K562 (cell line): ENCODE measurements around the gene ANO8. TPM values are rescaled to one million over a fixed set of nuclear protein-coding genes. Genes with fewer than 3 reads are reported as not detected.
A peak's percentile ranks its signal among the peaks of the same experiment; 100 is the strongest.

Source experiments
- CHCHD3 ChIP-seq: fragments of 250-450 bp; sonication (Bioruptor Pico); IDR thresholded peaks from 2 replicates; pipeline ENCODE4 v2.1.2; 2022; ENCODE audit warnings: mild to moderate bottlenecking
- ETV1 ChIP-seq: fragments of 450-650 bp; conservative IDR thresholded peaks from 2 replicates; pipeline ENCODE4 v1.6.1; 2016; ENCODE audit warnings: missing genetic modification characterization, control low read depth, low read depth, missing compliant biosample characterization
- FOXJ2 ChIP-seq: fragments of 200-800 bp; sonication (Bioruptor generic); IDR thresholded peaks from 2 replicates; pipeline ENCODE4 v1.6.1; 2016; ENCODE audit warnings: missing genetic modification characterization, missing compliant biosample characterization
- HNRNPLL ChIP-seq: fragments of 200-400 bp; formaldehyde crosslinking; IDR thresholded peaks from 2 replicates; pipeline ENCODE4 v1.6.1; 2017; ENCODE audit warnings: low read length, low read depth, mild to moderate bottlenecking; ENCODE audit not compliant: poor library complexity, severe bottlenecking
- HNRNPUL1 ChIP-seq: fragments of 200-400 bp; formaldehyde crosslinking; IDR thresholded peaks from 2 replicates; pipeline ENCODE4 v1.6.1; 2017; ENCODE audit warnings: low read length
- IFI16 ChIP-seq: fragments of 250-450 bp; sonication (Bioruptor Pico); IDR thresholded peaks from 2 replicates; pipeline ENCODE4 v2.1.2; 2022; ENCODE audit warnings: mild to moderate bottlenecking, inconsistent platforms
- MAFK ChIP-seq: IDR thresholded peaks from 2 replicates; pipeline ENCODE4 v1.6.1; 2011; ENCODE audit warnings: low read length, improper control_type of control experiment
- NR4A1 ChIP-seq, 2 experiments: fragments of 250-450 bp in 1 of 2; fragments of 450-650 bp in 1 of 2; sonication (Bioruptor Pico) in 1 of 2; IDR thresholded peaks; 2 replicates each; pipeline versions ENCODE4 v1.4.0 to v1.6.1; 2016 to 2020; ENCODE audit warnings: mild to moderate bottlenecking in 2 of 2, missing compliant biosample characterization in 1 of 2, missing genetic modification characterization in 1 of 2, moderate library complexity in 1 of 2
- NUFIP1 ChIP-seq: fragments of 450-650 bp; IDR thresholded peaks from 2 replicates; pipeline ENCODE4 v1.6.1; 2018; ENCODE audit not compliant: partially characterized antibody
- RAD21 ChIP-seq, 2 experiments: fragments of 250-450 bp in 1 of 2; fragments of 450-650 bp in 1 of 2; sonication (Bioruptor Pico) in 1 of 2; formaldehyde crosslinking in 1 of 2; IDR thresholded peaks in 1 of 2; conservative IDR thresholded peaks in 1 of 2; 2 replicates each; pipeline versions ENCODE4 v1.4.0 to v1.8.0; 2020 to 2022; ENCODE audit warnings: mild to moderate bottlenecking in 2 of 2, moderate library complexity in 1 of 2
- RB1 ChIP-seq: fragments of 450-650 bp; IDR thresholded peaks from 2 replicates; pipeline ENCODE4 v1.6.1; 2017; ENCODE audit warnings: low read depth, mild to moderate bottlenecking
- RBFOX2 ChIP-seq: fragments of 200-400 bp; formaldehyde crosslinking; IDR thresholded peaks from 2 replicates; pipeline ENCODE4 v1.6.1; 2017; ENCODE audit warnings: low read depth, mild to moderate bottlenecking, low read length, moderate library complexity
- RBM17 ChIP-seq: fragments of 200-400 bp; formaldehyde crosslinking; IDR thresholded peaks from 2 replicates; pipeline ENCODE4 v1.6.1; 2017; ENCODE audit warnings: low read depth, mild to moderate bottlenecking, low read length, borderline replicate concordance
- RBM22 ChIP-seq: fragments of 200-400 bp; formaldehyde crosslinking; IDR thresholded peaks from 2 replicates; pipeline ENCODE4 v1.6.1; 2018; ENCODE audit warnings: low read length, low read depth; ENCODE audit not compliant: poor library complexity, severe bottlenecking
- RBM25 ChIP-seq: fragments of 200-400 bp; formaldehyde crosslinking; IDR thresholded peaks from 2 replicates; pipeline ENCODE4 v1.6.1; 2018; ENCODE audit warnings: low read length, low read depth, moderate library complexity; ENCODE audit not compliant: severe bottlenecking
- RREB1 ChIP-seq: fragments of 250-450 bp; sonication (Bioruptor Pico); IDR thresholded peaks from 2 replicates; pipeline ENCODE4 v1.4.0; 2020
- SAFB2 ChIP-seq: fragments of 200-400 bp; formaldehyde crosslinking; IDR thresholded peaks from 2 replicates; pipeline ENCODE4 v1.6.1; 2018; ENCODE audit warnings: borderline replicate concordance, low read length, low read depth, moderate library complexity; ENCODE audit not compliant: severe bottlenecking
- SIN3B ChIP-seq: fragments of 450-650 bp; IDR thresholded peaks from 2 replicates; pipeline ENCODE4 v1.6.1; 2017; ENCODE audit warnings: low read depth, mild to moderate bottlenecking, moderate library complexity
- SOX6 ChIP-seq: fragments of 450-650 bp; IDR thresholded peaks from 2 replicates; pipeline ENCODE4 v1.6.1; 2014; ENCODE audit warnings: mild to moderate bottlenecking
- U2AF1 ChIP-seq: fragments of 200-400 bp; formaldehyde crosslinking; optimal IDR thresholded peaks from 2 replicates; pipeline ENCODE3; 2017; ENCODE audit warnings: mild to moderate bottlenecking, low read depth, low read length, moderate library complexity
- XRCC3 ChIP-seq: fragments of 450-650 bp; IDR thresholded peaks from 2 replicates; pipeline ENCODE4 v1.6.1; 2017; ENCODE audit warnings: mild to moderate bottlenecking, moderate library complexity
- ZKSCAN8 ChIP-seq: fragments of 200-800 bp; sonication (Bioruptor generic); IDR thresholded peaks from 2 replicates; pipeline ENCODE4 v1.6.1; 2016; ENCODE audit warnings: missing genetic modification characterization, missing compliant biosample characterization
- ZSCAN32 ChIP-seq: fragments of 450-650 bp; formaldehyde crosslinking; IDR thresholded peaks from 2 replicates; pipeline ENCODE4 v1.4.0; 2020; ENCODE audit warnings: mild to moderate bottlenecking, moderate library complexity
- polyA plus RNA-seq, 8 experiments: library from polyadenylated mRNA; depleted of rRNA in 4 of 8; stranded (reverse) in 5 of 8; unstranded in 3 of 8; fragments of >200 nt; fragmentation: Nextera tagmentation in 2 of 8; fragmentation: Illumina TruSeq in 1 of 8; extraction: Ambion mirVana in 2 of 8; extraction: Trizol in 1 of 8; gene quantifications; 2 replicates each; pipeline versions ENCODE4 v1.2.1 to v1.2.3, GENCODE V29; 2011 to 2014; ENCODE audit warnings: inconsistent platforms in 1 of 8, missing spikeins in 1 of 8
- total RNA-seq, 7 experiments: library from RNA; depleted of rRNA in 6 of 7; stranded (reverse); fragments of >200 nt in 6 of 7; fragmentation: Illumina TruSeq in 2 of 7; extraction: Trizol in 2 of 7; gene quantifications; 2 replicates each; pipeline versions ENCODE4 v1.2.1 to v1.2.3, GENCODE V29; 2011 to 2021; ENCODE audit warnings: low replicate concordance in 1 of 7

Gene ANO8
- total and polyA plus RNA-seq, 9 of the 15 experiments (the other 6 are each of a cell fraction or from before 2014, with no cell fraction given): 0.07 to 7.6 (median 2.3) TPM; not detected in 1

- TF ChIP-seq SOX6: peak; percentile 58
- no peak for TF ChIP-seq U2AF1
- no peak; the same call in none of the 2 replicates for TF ChIP-seq MAFK
- TF ChIP-seq CHCHD3 (CRISPR knock-in tag): no peak
- no peak for TF ChIP-seq FOXJ2
- TF ChIP-seq HNRNPUL1: no peak
- peak; percentile 4 for TF ChIP-seq RB1
- no peak for TF ChIP-seq SIN3B
- TF ChIP-seq RBM17: no peak
- no peak for TF ChIP-seq NR4A1 (CRISPR knock-in tag; IDR thresholded peaks at IDR 0.05)
- TF ChIP-seq NR4A1 (tag; IDR thresholded peaks at IDR 0.05): peak; percentile 60; the same call in 1 of the 2 replicates
- peak; percentile 4; the same call in 1 of the 2 replicates for TF ChIP-seq ZSCAN32
- TF ChIP-seq ZKSCAN8 (CRISPR knock-in tag): 0 out of 2 replicates have a peak, but pooled peaks have one; percentile 57
- no peak for TF ChIP-seq NUFIP1
- no peak for TF ChIP-seq RAD21 (CRISPR knock-in tag; conservative IDR thresholded peaks at IDR 0.05 in 1 of 2, IDR thresholded peaks at IDR 0.05 in 1 of 2)
- TF ChIP-seq HNRNPLL: no peak
- no peak for TF ChIP-seq RBM22
- no peak for TF ChIP-seq IFI16 (CRISPR knock-in tag)
- TF ChIP-seq XRCC3: no peak
- TF ChIP-seq RBFOX2: no peak
- TF ChIP-seq ETV1 (tag): peak; percentile 31; the same call in 1 of the 2 replicates
- peak; percentile 97 for TF ChIP-seq RBM25
- TF ChIP-seq SAFB2: no peak
- no peak for TF ChIP-seq RREB1 (CRISPR knock-in tag)
Observed at GRCh38 chr19:17333611-17334413, 843 bp downstream of the ANO8 start (continued).
